Ovary (tissue), 9 donors: ENCODE results near the gene SUSD6. TPM values are rescaled to one million over a fixed set of nuclear protein-coding genes. Genes with fewer than 3 reads are reported as not detected.

Experiments
- DNase-seq, 5 donors: peaks; one replicate each; pipeline ENCODE4 v3.0.0-alpha.2; 2019 to 2020
- H3K27ac ChIP-seq, 2 donors: fragments of 200-600 bp; one replicate each; pipeline versions ENCODE4 v1.5.1 to v1.8.0; 2019 to 2022
- H3K27me3 ChIP-seq: fragments of 200-600 bp; one replicate; pipeline ENCODE4 v1.8.0; 2022
- H3K36me3 ChIP-seq: fragments of 200-600 bp; sonication (generic); one replicate; pipeline ENCODE4 v1.5.1; 2019
- H3K4me1 ChIP-seq: one replicate; pipeline ENCODE4 v1.8.1; 2013; ENCODE audit warnings: mild to moderate bottlenecking, moderate library complexity; ENCODE audit not compliant: insufficient read depth
- H3K4me3 ChIP-seq: fragments of 200-600 bp; sonication (generic); one replicate; pipeline ENCODE4 v1.5.1; 2017
- H3K9me3 ChIP-seq, 2 donors: fragments of 200-600 bp in 1 of 2; sonication (generic) in 1 of 2; one replicate each; pipeline versions ENCODE4 v1.5.1 to v1.8.1; 2013 to 2019; ENCODE audit warnings: mild to moderate bottlenecking in 1 of 2, moderate library complexity in 1 of 2
- EP300 ChIP-seq: sonication (generic); formaldehyde crosslinking; IDR thresholded peaks from one replicate; pipeline ENCODE4 v1.6.1; 2017; ENCODE audit warnings: antibody characterized with exemption
- POLR2A ChIP-seq: fragments of 450-650 bp; IDR thresholded peaks from one replicate; pipeline ENCODE4 v1.6.1; 2017; ENCODE audit warnings: antibody characterized with exemption, mild to moderate bottlenecking, moderate library complexity
- WGBS, 3 donors: extraction: QIAGEN DNeasy Blood & Tissue Kit in 1 of 3; methylation state at CpG; one replicate each; pipeline versions ENCODE4 v1.1.5 to v1.1.7; 2013 to 2017; 5-methylcytosine and 5-hydroxymethylcytosine counted together
- intact Hi-C, 4 donors: fragments of 100-400 bp; cut with DNase I; formaldehyde crosslinking; loops; one replicate each; pipeline versions ENCODE4 v1.11.0 to v1.15.1; 2022 to 2023
- polyA plus RNA-seq, 2 donors: library from polyadenylated mRNA; stranded (reverse); fragments of 200-250 nt in 1 of 2; fragments of 350-450 nt in 1 of 2; fragmentation: Illumina TruSeq in 1 of 2; extraction: RNeasy Lipid Tissue Mini Kit (QIAGEN cat#74804) in 1 of 2; gene quantifications; one replicate each; pipeline ENCODE4 v1.2.3, GENCODE V29; 2013 to 2014
- total RNA-seq, 7 donors: library from RNA; depleted of rRNA in 2 of 7; stranded (reverse); fragments of >200 nt in 2 of 7; fragmentation: NEBNext Ultra II Directional in 3 of 7; extraction: Animal tissue kit (Norgen Biotek cat#: 25700) in 3 of 7; gene quantifications; one replicate each; pipeline versions ENCODE4 v1.1.0 to v1.2.4, GENCODE V29; 2016 to 2023
- TF ChIP-seq, protein P1 (sequence below), 3 donors: fragments of 450-650 bp in 2 of 3; fragments of 200-600 bp in 1 of 3; IDR thresholded peaks; one replicate each; pipeline versions ENCODE4 v1.5.1 to v1.8.0; 2016 to 2022; ENCODE audit warnings: antibody characterized with exemption in 3 of 3, mild to moderate bottlenecking in 1 of 3
- donor health status: DM: no; HTN: no; CAD: no; lungs with moderate emphysema.
- donor health status: DM: no; HTN: no; CAD: no.
- donor health status: Bipolar disorder and iron deficiency.
- donor health status: DM: yes; HTN: yes; CAD: no.
- donor health status: DM: no; HTN: no; CAD: no.
- donor health status: DM: yes; HTN: yes; CAD: no.

The SUSD6 gene
- total and polyA plus RNA-seq, 9 donors = 12.6 to 35.3 (median 27.7) TPM

DNA sequence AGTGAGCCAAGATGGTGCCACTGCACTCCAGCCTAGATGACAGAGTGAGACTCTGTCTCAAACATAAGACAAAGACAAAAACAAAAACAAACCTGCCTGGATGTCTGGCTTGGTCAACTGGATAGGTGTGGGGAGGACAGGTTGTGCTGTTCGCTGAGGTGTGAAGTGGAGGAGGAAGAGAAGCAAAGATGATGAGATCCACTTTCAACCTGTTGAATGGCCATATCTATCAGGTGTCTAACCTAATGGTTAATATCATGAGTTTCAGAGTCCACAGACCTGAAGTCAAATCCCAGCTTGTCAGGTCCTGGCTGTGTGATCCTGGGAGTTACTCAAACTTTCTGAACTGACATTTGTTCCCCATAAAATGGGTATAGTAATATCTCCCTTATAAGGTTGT, 27.0 kb upstream of the SUSD6 start:
- no peak for DNase-seq
- no peaks in the 10 kb centered on the region for H3K27me3 ChIP-seq
- intact Hi-C loops = loop anchor here in 1 of 4 donors (2.0 kb wide), 1 partner anchor 142 kb away; no protein-coding TSS in a partner anchor
- H3K4me3 ChIP-seq = no peak overlapping the region
- TF ChIP-seq EP300 (no peak), POLR2A (no peak)
- TF ChIP-seq, protein P1, sequence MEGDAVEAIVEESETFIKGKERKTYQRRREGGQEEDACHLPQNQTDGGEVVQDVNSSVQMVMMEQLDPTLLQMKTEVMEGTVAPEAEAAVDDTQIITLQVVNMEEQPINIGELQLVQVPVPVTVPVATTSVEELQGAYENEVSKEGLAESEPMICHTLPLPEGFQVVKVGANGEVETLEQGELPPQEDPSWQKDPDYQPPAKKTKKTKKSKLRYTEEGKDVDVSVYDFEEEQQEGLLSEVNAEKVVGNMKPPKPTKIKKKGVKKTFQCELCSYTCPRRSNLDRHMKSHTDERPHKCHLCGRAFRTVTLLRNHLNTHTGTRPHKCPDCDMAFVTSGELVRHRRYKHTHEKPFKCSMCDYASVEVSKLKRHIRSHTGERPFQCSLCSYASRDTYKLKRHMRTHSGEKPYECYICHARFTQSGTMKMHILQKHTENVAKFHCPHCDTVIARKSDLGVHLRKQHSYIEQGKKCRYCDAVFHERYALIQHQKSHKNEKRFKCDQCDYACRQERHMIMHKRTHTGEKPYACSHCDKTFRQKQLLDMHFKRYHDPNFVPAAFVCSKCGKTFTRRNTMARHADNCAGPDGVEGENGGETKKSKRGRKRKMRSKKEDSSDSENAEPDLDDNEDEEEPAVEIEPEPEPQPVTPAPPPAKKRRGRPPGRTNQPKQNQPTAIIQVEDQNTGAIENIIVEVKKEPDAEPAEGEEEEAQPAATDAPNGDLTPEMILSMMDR (IDR thresholded peaks at IDR 0.05) = no peak
- no peaks in the 10 kb centered on the region for H3K4me1 ChIP-seq
- 87 to 94% (median 88%) methylated on average over 1 of the region's 1 CpG for WGBS, 3 donors
- no peak overlapping the region for H3K27ac ChIP-seq
- H3K9me3 ChIP-seq = no peaks in the 10 kb centered on the region
- H3K36me3 ChIP-seq = no peaks in the 10 kb centered on the region

DNA sequence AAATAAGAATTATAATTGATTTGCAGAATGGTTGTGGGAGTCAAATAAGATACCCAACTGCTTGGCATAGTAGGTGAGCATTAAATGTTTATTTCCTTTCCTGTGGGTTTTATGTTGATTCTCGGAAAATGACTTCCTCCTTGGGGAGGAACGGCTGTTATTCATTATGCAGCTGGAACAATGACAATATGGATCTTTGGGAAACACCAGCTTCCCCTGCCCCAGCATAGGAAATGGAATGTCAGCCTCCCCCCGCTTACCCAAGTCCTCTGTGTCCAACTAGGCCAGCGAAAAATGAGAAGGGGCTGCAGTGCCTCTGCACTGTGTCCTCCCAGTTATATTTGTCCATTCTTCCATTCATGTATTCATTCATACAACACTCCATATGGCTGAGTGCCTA, 25.0 kb upstream of the SUSD6 start:
- WGBS, 3 donors = 73 to 80% (median 73%) methylated on average over 4 of the region's 4 CpGs
- H3K36me3 ChIP-seq = no peaks in the 10 kb centered on the region
- TF ChIP-seq EP300 (no peak), POLR2A (no peak)
- TF ChIP-seq, protein P1 (IDR thresholded peaks at IDR 0.05) = no peak
- H3K27ac ChIP-seq = no peak overlapping the region
- no peak for DNase-seq
- H3K9me3 ChIP-seq = no peaks in the 10 kb centered on the region
- H3K27me3 ChIP-seq = no peaks in the 10 kb centered on the region
- H3K4me1 ChIP-seq = no peaks in the 10 kb centered on the region
- intact Hi-C loops = loop anchor here in 1 of 4 donors (5.0 kb wide), 1 partner anchor 141 kb away; no protein-coding TSS in a partner anchor
- no peak overlapping the region for H3K4me3 ChIP-seq

DNA sequence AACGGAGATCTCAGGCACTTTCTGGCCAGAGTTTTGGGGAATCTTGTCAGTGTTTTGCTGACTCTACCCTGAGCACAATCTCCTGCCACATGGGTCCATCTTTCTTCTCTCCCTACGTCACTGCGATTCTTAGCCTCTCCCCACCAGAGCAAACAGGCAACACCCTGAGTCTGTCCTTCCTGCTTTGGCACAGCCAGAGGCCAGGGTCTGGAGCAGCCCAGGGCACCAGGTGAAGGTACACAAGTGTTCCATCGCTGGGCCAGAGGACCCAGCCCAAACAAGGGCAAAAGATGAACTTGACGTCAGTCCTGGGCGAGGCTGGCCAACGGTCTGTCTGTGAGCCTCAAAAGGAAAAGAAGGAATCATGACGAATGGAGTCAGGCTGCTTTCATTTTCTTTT, 24.0 kb upstream of the SUSD6 start:
- no peak overlapping the region for H3K4me3 ChIP-seq

DNA sequence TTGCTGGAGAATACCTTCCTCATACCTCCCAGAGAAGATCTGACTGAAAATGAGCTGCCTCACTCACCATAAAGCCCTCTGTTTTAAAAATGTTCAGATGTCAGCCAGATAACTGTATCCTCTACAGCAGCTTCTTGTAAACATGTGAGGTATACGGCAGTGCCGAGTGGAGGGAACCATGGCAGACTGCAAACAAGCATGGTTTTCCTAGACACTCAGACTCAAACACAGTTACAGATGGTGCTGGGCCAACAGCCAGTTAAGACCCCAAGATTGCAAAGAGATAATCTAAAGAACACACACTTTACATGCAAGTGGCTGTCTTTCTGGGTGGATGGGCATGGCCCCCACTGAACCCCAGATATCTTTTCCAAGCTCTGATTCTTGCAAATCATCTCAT, 20.1 kb upstream of the SUSD6 start:
- 90 to 98% (median 96%) methylated on average over 2 of the region's 2 CpGs for WGBS, 3 donors
- Histone ChIP-seq H3K4me1 (no peaks in the 10 kb centered on the region), H3K36me3 (no peaks in the 10 kb centered on the region), H3K27me3 (no peaks in the 10 kb centered on the region), H3K9me3 (no peaks in the 10 kb centered on the region), H3K4me3 (no peak overlapping the region), H3K27ac (no peak overlapping the region)
- intact Hi-C loops = no loop called here
- TF ChIP-seq POLR2A = no peak
- TF ChIP-seq EP300 = no peak
- TF ChIP-seq, protein P1 (IDR thresholded peaks at IDR 0.05) = no peak
- no peak for DNase-seq

More for the DNA sequence above, 24.0 kb upstream of the SUSD6 start:
- no peaks in the 10 kb centered on the region for H3K9me3 ChIP-seq
- TF ChIP-seq, protein P1 (IDR thresholded peaks at IDR 0.05) = no peak
- TF ChIP-seq POLR2A (no peak), EP300 (no peak)
- WGBS, 3 donors = 69 to 79% (median 74%) methylated on average over 8 of the region's 8 CpGs
- H3K27me3 ChIP-seq = no peaks in the 10 kb centered on the region
- intact Hi-C loops = loop anchor here in 1 of 4 donors (5.0 kb wide), 1 partner anchor 140 kb away; no protein-coding TSS in a partner anchor
- no peaks in the 10 kb centered on the region for H3K36me3 ChIP-seq
- no peak for DNase-seq
- no peaks in the 10 kb centered on the region for H3K4me1 ChIP-seq
- H3K27ac ChIP-seq = no peak overlapping the region
